ENCODE measurements around the gene TP63. TPM values are rescaled to one million over a fixed set of nuclear protein-coding genes. Genes with fewer than 3 reads are reported as not detected.
"Not testable (repeated sequence)": the region's sequence is repeated elsewhere in the genome, so short reads cannot be mapped to it uniquely, and the experiment has no call there.

The TP63 gene
- polyA plus RNA-seq, result under 1 TPM; 0.03 to 0.22 (median 0.16) TPM

- H3K27ac ChIP-seq (ENCODE audit: low read depth, low read length), result no peak within 1 kb of the TSS
Observed at GRCh38 chr3:189631373-189631408, at the start of gene TP63. TSS of gene TP63 (plus strand) at chr3:189631389. CDS start at chr3:189631516, 127 bp downstream.

GRCh38 chr3:189582179-189582578 lies 49.0 kb upstream of the TP63 start:
- no peak overlapping the region for H3K27ac ChIP-seq (ENCODE audit: low read depth, low read length)
- 45 to 80% (median 80%) methylated on average over 3 of the region's 3 CpGs for WGBS, 3 donors

DNA sequence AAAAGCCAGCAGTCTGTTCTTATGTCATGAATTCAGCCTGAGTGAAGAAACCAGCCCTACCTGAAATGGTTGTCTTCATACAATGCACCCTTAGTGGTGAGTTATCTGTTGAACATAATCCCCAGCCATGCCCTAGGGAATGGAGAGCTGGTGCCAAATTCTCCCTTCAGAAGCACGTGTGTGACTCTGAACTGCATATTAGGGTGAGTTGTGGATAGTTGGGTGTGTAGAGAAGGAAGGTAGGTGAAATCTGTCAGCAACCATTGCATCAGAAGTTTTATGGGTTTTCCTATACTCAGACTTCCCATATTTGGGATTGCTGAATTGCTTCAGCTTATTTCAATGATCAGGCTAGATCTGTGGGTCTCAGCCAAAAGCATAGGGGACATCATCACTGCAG lies 46.5 kb upstream of the TP63 start:
- no peak overlapping the region for H3K27ac ChIP-seq (ENCODE audit: low read depth, low read length)
- 31 to 68% (median 40%) methylated on average over 1 of the region's 1 CpG for WGBS, 3 donors

DNA sequence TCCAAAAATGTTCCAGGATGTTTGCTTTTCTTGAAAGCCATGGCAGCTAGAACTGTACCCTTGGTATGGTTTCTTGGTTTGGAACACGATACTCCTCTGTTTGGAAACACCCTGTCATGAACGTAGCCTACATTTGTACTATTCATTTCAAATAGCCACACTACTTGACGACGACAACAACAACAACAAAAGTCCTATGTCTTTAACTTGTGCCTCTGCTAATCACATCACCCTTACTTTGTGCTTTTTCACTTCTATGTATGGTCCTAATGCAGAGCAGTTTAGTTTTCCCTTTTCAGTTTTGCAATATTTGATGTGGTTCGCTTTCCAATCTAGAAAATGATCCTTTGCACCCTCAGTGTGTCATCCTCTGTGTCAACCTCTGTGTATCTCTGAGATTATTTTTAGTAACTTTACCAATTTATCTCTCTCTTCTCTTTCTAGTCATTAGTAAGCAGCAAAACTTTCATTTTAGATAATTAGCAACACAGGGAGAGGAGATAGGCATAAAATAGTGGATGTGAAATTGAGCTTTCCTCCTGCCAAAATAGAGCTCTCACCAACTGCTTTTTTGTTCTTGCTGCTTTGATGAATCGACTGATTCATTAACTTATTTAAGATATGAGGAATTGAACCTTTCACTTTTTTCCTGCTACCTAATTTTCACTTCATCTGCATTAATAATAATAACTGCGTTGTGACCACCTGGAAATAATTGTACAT lies 44.1 kb upstream of the TP63 start:
- no peak overlapping the region for H3K27ac ChIP-seq (ENCODE audit: low read depth, low read length)
- WGBS, 3 donors, result 76 to 87% (median 85%) methylated on average over 7 of the region's 7 CpGs

GRCh38 chr3:189587664-189588040 lies 43.5 kb upstream of the TP63 start:
- H3K27ac ChIP-seq (ENCODE audit: low read depth, low read length), result no peak overlapping the region

DNA sequence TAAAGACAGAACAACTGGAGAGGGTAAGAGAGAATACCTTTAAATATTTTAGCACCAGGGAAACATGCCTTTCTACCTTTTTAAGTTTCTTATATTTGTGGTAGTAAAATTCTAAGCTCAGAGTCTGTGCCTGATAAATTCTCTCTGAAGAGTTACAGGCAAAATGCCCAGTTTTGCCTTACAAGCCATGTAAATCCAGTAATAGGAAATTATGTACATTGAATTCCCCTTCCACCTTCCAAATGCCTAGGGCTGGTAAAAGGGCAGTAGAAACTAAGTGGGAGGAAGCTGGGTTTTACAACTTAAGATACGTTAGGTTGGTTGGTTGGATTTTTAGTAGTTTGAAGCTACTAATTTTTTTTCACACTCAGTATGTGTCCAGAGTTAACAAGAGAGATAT lies 43.1 kb upstream of the TP63 start:
- WGBS, 3 donors, result 39 to 74% (median 58%) methylated on average over 1 of the region's 1 CpG

DNA sequence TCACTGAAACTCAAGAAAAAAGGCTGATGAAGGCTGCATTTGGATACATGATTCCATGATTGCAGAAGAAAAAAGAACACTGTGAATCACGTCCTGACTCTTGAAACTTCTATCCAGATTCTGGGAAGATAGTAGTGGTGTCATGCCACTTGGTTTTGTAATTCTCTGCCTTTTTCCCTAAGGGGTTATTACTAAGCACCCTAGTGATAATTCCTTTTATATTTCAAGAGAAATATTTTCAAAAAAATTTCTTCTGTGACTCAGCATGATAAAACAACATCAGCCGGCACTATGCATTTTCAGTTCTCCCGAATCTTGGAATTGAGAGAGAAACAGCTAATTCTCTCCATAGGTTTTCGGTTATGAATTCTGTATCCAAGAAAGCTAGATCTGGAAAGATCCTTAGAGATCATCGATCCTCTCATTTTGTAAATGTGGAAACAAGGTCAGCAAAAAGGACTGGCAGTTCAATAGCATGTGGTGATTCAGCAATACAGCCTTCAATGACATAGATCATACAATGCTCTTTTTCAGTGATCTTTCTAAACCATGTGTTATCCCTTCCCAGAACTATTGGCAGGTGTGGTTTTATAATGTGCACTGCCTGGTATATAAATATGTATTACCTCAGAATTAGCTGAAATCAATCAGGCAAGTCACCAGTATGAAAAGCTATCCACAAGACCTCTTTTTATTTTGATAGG lies 42.6 kb upstream of the TP63 start:
- 68 to 73% (median 70%) methylated on average over 5 of the region's 5 CpGs for WGBS, 3 donors
- H3K27ac ChIP-seq (ENCODE audit: low read depth, low read length), result no peak overlapping the region

More for the DNA sequence above, 43.1 kb upstream of the TP63 start:
- H3K27ac ChIP-seq (ENCODE audit: low read depth, low read length), result no peak overlapping the region

- H3K27ac ChIP-seq (ENCODE audit: low read depth, low read length), result no peak overlapping the region
- WGBS, 3 donors, result 67 to 100% (median 97%) methylated on average over 1 of the region's 1 CpG
Observed at GRCh38 chr3:189589179-189589569, 42.0 kb upstream of the TP63 start.

DNA sequence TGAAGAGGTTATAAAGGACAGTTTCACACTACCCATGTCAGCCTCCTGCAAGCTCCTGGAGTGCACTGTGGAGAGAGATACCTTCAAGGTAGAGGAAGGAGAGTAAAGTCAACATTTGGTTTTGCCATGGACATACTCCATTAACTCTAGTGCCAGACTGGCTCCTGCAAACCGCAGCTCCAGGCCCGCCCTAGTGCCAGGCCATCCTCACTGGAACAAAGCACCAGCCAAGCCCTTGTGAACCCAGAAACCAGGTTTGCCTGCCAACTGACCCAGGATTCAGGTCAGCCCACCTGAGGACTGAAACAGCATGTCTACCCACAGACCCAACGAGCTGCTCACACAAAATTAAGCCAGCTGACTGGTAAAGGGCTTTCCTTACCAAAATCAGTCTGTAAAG lies 41.0 kb upstream of the TP63 start:
- H3K27ac ChIP-seq (ENCODE audit: low read depth, low read length), result no peak overlapping the region
- WGBS, 3 donors, result 76 to 92% (median 82%) methylated on average over 3 of the region's 3 CpGs

DNA sequence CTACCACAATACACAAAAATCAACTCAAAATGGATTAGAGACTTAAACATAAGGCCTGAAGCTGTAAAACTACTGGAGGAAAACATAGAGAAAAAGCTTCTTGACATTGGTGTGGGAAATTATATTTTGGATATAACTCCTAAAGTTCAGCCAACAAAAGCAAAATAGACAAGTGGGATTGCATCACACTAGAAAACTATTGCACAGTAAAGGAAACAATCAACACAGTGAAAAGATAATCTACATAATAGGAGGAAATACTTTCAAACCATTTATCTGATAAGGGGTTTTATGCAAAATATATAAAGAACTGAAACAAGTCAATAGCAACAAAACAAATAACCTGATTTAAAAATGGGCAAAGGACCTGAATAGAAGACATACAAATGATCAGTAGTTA lies 37.6 kb upstream of the TP63 start:
- no peak overlapping the region for H3K27ac ChIP-seq (ENCODE audit: low read depth, low read length)

DNA sequence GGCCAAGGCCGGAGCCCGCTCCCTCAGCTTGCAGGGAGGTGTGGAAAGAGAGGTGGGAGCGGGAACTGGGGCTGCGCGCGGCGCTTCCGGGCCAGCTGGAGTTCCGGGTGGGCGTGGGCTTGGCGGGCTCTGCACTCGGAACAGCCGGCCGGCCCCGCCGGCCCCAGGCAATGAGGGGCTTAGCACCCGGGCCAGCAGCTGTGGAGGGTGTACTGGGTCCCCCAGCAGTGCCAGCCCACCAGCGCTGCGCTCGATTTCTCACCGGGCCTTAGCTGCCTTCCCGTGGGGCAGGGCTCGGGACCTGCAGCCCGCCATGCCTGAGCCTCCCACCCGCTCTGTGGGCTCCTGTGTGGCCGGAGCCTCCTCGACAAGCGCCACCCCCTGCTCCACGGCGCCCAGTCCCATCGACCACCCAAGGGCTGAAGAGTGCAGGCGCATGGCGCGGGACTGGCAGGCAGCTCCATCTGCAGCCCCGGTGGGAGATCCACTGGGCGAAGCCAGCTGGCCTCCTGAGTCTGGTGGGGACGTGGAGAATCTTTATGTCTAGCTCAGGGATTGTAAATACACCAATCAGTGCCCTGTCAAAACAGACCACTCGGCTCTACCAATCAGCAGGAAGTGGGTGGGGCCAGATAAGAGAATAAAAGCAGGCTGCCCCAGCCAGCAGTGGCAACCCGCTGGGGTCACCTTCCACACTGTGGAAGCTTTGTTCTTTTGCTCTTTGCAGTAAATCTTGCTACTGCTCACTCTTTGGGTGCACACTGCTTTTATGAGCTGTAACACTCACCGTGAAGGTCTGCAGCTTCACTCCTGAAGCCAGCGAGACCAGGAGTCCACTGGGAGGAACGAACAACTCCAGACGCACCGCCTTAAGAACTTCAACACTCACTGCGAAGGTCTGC lies 34.9 kb upstream of the TP63 start:
- not testable (repeated sequence) for H3K27ac ChIP-seq (ENCODE audit: low read depth, low read length)
- WGBS, 3 donors, result 89 to 95% (median 94%) methylated on average over 41 to 45 of the region's 45 CpGs

- WGBS, 3 donors, result 61 to 76% (median 75%) methylated on average over 2 of the region's 2 CpGs
Observed at GRCh38 chr3:189597918-189598317, 33.3 kb upstream of the TP63 start.

DNA sequence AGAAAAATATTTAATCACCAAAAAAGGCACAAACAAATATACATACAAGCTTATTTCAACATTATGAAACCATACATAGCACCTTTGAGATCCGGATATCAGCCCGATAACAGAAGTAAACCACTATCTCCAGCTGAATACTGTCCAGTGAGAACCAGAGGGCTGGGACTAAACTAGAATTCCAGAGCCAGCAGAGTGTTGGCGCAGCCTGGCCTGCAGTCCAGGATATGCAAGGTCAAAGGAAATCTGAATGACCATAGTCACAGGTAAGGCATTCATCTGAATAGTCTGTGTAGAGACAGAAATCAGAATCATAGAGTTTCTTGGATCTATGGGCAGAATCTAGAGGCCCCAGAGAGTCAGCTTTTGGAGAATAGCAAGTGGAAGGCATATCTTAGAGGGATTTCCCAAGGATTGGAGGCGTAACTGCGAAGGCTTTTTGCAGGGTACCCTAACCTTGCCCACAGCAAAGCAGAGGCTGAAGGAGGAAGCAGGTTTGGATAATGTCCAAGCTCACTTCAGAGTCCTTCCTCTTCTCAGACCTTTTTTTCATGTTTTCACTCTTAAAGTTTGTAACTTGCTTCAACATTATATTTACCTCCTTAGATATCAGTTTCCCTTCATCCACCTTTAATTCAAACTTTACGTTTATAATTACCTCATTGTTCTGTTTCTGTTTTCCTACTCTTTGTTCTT lies 32.5 kb upstream of the TP63 start:
- no peak overlapping the region for H3K27ac ChIP-seq (ENCODE audit: low read depth, low read length)
- WGBS, 3 donors, result 64 to 82% (median 72%) methylated on average over 6 of the region's 6 CpGs

More at GRCh38 chr3:189597918-189598317, 33.3 kb upstream of the TP63 start:
- H3K27ac ChIP-seq (ENCODE audit: low read depth, low read length), result no peak overlapping the region

DNA sequence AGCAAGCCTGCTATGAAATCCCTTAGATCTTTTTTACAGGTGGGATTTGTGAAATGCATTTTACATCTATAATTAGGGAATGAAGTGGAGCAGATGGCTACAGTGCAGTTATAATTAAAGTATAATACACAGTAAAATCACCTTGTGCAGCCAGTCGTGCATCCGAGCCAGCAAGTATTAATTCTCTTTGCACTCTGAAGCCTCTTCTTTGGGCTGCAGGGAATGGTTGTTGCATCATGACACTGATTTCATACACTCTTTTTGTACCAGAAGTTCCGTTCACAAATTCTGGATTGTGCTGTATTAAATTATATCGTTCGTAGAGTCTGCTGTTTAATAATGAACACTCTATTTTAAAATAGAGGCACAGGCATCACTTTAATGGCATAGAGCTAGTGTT lies 28.7 kb upstream of the TP63 start:
- WGBS, 3 donors, result 70 to 87% (median 83%) methylated on average over 5 of the region's 5 CpGs
- H3K27ac ChIP-seq (ENCODE audit: low read depth, low read length), result no peak overlapping the region

DNA sequence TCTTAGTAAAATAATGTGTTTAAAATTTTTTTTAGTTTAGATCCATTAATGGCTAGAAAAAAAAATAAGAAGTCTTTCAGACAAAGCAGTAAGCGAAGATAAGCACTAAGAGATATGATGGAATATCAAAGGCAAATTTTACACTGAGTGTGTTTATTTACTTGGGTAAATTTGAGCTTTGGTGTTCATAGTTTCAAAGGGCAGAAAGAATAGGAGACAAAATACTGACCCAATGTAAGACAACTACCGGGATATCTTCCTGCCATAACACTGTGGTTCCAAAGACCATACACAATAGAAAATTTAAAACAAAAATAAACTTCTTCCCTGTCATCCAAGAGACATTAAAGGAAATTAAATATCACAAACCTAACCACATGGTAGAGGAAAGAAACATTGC lies 25.5 kb upstream of the TP63 start:
- no peak overlapping the region for H3K27ac ChIP-seq (ENCODE audit: low read depth, low read length)
- WGBS, 3 donors, result 76 to 96% (median 90%) methylated on average over 2 of the region's 2 CpGs

DNA sequence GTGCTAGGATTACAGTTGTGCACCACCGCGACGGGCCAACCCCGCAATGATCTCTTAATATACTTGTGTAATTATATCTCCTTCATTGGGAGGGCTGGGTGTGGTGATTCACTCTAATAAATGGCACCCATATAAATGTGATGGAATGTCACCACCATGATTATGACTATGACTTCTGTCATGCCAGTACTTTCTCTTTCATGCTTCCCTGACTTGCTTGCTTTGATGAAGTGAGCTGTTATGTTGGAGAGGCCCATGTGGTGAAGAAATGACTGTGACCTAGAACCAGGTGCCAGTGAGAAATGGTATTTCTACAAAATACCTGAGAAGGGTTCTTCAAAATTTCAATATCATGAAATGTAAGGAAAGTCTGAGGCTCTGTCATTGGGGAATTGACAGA lies 24.4 kb upstream of the TP63 start:
- no peak overlapping the region for H3K27ac ChIP-seq (ENCODE audit: low read depth, low read length)
- 94 to 99% (median 97%) methylated on average over 4 of the region's 4 CpGs for WGBS, 3 donors

GRCh38 chr3:189612641-189613040 lies 18.5 kb upstream of the TP63 start:
- H3K27ac ChIP-seq (ENCODE audit: low read depth, low read length), result not testable (repeated sequence)
- WGBS, 3 donors, result 31 to 38% (median 37%) methylated on average over 2 of the region's 2 CpGs

DNA sequence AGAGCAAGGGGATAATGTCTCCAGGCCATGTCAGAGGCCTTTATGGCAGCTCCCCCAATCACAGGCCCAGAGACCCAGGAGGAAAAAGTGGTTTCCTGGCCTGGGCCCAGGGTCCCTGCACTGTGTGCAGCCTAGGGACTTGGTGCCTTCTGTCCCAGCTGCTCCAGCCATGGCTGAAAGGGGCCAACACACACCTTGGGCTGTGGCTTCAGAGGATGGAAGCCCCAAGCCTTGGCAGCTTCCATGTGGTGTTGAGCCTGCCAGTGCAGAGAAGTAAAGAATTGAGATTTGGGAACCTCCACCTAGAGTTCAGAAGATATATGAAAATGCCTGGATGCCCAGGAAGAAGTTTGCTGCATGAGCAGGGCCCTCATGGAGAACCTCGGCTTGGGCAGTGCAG lies 18.1 kb upstream of the TP63 start:
- WGBS, 3 donors, result 69 to 87% (median 80%) methylated on average over 1 of the region's 1 CpG

GRCh38 chr3:189621948-189622603 lies 9.1 kb upstream of the TP63 start:
- H3K27ac ChIP-seq (ENCODE audit: low read depth, low read length), result no peak overlapping the region
- 75 to 85% (median 75%) methylated on average over 9 of the region's 9 CpGs for WGBS, 3 donors

More for the DNA sequence above, 18.1 kb upstream of the TP63 start:
- no peak overlapping the region for H3K27ac ChIP-seq (ENCODE audit: low read depth, low read length)
